Lower leg skin (tissue), 4 donors: ENCODE measurements around the gene PLIN3. TPM values are rescaled to one million over a fixed set of nuclear protein-coding genes. Genes with fewer than 3 reads are reported as not detected.

Source experiments
- DNase-seq, 2 donors: peaks; one replicate each; pipeline ENCODE4 v3.0.0-alpha.2; 2019; ENCODE audit warnings: low spot score in 2 of 2
- H3K4me3 ChIP-seq: fragments of 200-600 bp; sonication (generic); 2 replicates; pipeline ENCODE4 v1.5.1; 2017; ENCODE audit warnings: mild to moderate bottlenecking, low read depth; ENCODE audit not compliant: poor library complexity, severe bottlenecking
- CTCF ChIP-seq, 3 donors: fragments of 450-650 bp; IDR thresholded peaks; one replicate each; pipeline ENCODE4 v1.5.1; 2016; ENCODE audit warnings: antibody characterized with exemption in 3 of 3, mild to moderate bottlenecking in 3 of 3, moderate library complexity in 2 of 3
- POLR2A ChIP-seq, 2 donors: fragments of 450-650 bp; IDR thresholded peaks; one replicate each; pipeline ENCODE4 v1.6.1; 2016 to 2017; ENCODE audit warnings: antibody characterized with exemption in 2 of 2, mild to moderate bottlenecking in 1 of 2, moderate library complexity in 1 of 2
- WGBS, 2 donors: methylation state at CpG; one replicate each; pipeline ENCODE4 v1.1.5; 2018; 5-methylcytosine and 5-hydroxymethylcytosine counted together
- intact Hi-C: fragments of 100-400 bp; cut with DNase I; formaldehyde crosslinking; loops from one replicate; pipeline ENCODE4 v1.15.0; 2023; ENCODE audit warnings: low total_unique reads
- total RNA-seq, 4 donors: library from RNA; depleted of rRNA; stranded (reverse); fragments of >200 nt; gene quantifications; one replicate each; pipeline ENCODE4 v1.1.0, GENCODE V29; 2016

PLIN3 gene
- total RNA-seq, 4 donors from 2014 or later: 59.6 to 92.3 (median 68.5) TPM

GRCh38 chr19:4878491-4878968, 11.1 kb upstream of the PLIN3 start:
- no peak for DNase-seq
- H3K4me3 ChIP-seq: no peak overlapping the region
- TF ChIP-seq POLR2A (IDR thresholded peaks at IDR 0.05): no peak
- no peak for TF ChIP-seq CTCF (IDR thresholded peaks at IDR 0.05)
- WGBS, 2 donors: 43 to 52% methylated on average over 12 to 22 of the region's 23 CpGs
- intact Hi-C loops: loop anchor here (5.0 kb wide), 1 partner anchor 1469 kb away; no protein-coding TSS in a partner anchor

- intact Hi-C loops: loop anchor here (5.0 kb wide), 1 partner anchor 1469 kb away; no protein-coding TSS in a partner anchor
- no peak for DNase-seq
- H3K4me3 ChIP-seq: no peak overlapping the region
- TF ChIP-seq POLR2A (IDR thresholded peaks at IDR 0.05): no peak
- no peak for TF ChIP-seq CTCF (IDR thresholded peaks at IDR 0.05)
- WGBS, 2 donors: 44 to 48% methylated on average over 23 to 28 of the region's 30 CpGs
Measured at GRCh38 chr19:4877753-4878490, 10.5 kb upstream of the PLIN3 start.

- TF ChIP-seq POLR2A (IDR thresholded peaks at IDR 0.05) (no peak), CTCF (IDR thresholded peaks at IDR 0.05) (no peak)
- H3K4me3 ChIP-seq: no peak overlapping the region
- DNase-seq: no peak
- 91 to 94% methylated on average over 3 of the region's 3 CpGs for WGBS, 2 donors
- intact Hi-C loops: loop anchor here (5.0 kb wide), 2 partner anchors 33 to 158 kb away; partner anchors contain the start of gene UHRF1
Measured at GRCh38 chr19:4873930-4874329, 6.5 kb upstream of the PLIN3 start.

DNA sequence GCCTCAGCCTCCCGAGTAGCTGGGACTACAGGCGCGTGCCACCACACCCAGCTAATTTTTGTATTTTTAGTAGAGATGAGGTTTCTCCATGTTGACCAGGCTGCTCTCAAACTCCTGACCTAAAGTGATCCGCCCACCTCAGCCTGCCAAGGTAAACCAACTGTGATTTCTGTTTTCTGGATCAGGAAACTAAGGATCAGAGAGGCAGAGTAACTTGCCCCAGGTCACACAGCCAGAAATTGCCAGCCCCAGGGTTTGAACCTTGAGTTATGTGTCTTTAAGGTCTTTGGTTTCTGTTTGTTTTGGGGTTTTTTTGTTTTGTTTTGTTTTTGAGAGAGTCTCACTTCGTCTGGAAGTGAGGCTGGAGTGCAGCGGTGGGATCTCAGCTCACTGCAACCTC, 4.2 kb upstream of the PLIN3 start:
- WGBS, 2 donors: 63 to 79% methylated on average over 6 of the region's 6 CpGs
- intact Hi-C loops: loop anchor here (5.0 kb wide), 2 partner anchors 36 to 161 kb away; partner anchors contain the start of gene UHRF1
- no peak for DNase-seq
- TF ChIP-seq POLR2A (IDR thresholded peaks at IDR 0.05) (no peak), CTCF (IDR thresholded peaks at IDR 0.05) (no peak)
- H3K4me3 ChIP-seq: no peak overlapping the region

- 54 to 61% methylated on average over 10 of the region's 10 CpGs for WGBS, 2 donors
- DNase-seq: peak in 1 of 2 donors; percentile 47
- intact Hi-C loops: loop anchor here (5.0 kb wide), 2 partner anchors 37 to 162 kb away; partner anchors contain the start of gene UHRF1
- no peak for TF ChIP-seq POLR2A (IDR thresholded peaks at IDR 0.05)
- peak in 1 of 3 donors; percentile 32 for TF ChIP-seq CTCF (IDR thresholded peaks at IDR 0.05)
- no peak overlapping the region for H3K4me3 ChIP-seq
Measured at GRCh38 chr19:4870025-4870700, 2.7 kb upstream of the PLIN3 start.
